Parathyroid adenoma (tissue), 2 donors: Measurements from ENCODE around the gene KCP.
A peak's percentile ranks its signal among the peaks of the same experiment; 100 is the strongest.

Experiments used
- H2AFZ ChIP-seq: fragments of 300-600 bp; sonication (generic); one replicate; pipeline ENCODE4 v1.7.0; 2017; ENCODE audit warnings: antibody characterized with exemption, mild to moderate bottlenecking
- H3K27ac ChIP-seq: fragments of 300-600 bp; sonication (generic); one replicate; pipeline ENCODE4 v1.7.0; 2017
- H3K27me3 ChIP-seq: fragments of 300-600 bp; sonication (generic); one replicate; pipeline ENCODE4 v1.7.0; 2017; ENCODE audit warnings: low read length; ENCODE audit not compliant: control insufficient read depth, insufficient read depth
- H3K36me3 ChIP-seq: fragments of 300-600 bp; sonication (generic); one replicate; pipeline ENCODE4 v1.7.0; 2017; ENCODE audit warnings: low read length; ENCODE audit not compliant: control insufficient read depth, insufficient read depth
- H3K4me1 ChIP-seq: fragments of 300-600 bp; sonication (generic); one replicate; pipeline ENCODE4 v1.7.0; 2017; ENCODE audit warnings: control low read depth
- H3K4me2 ChIP-seq: fragments of 300-600 bp; sonication (generic); one replicate; pipeline ENCODE4 v1.7.0; 2017; ENCODE audit warnings: low read length
- H3K4me3 ChIP-seq: fragments of 300-600 bp; sonication (generic); one replicate; pipeline ENCODE4 v1.7.0; 2017; ENCODE audit warnings: low read depth, low read length
- H3K79me2 ChIP-seq: fragments of 300-600 bp; sonication (generic); one replicate; pipeline ENCODE4 v1.7.0; 2017; ENCODE audit warnings: control low read depth
- H3K9ac ChIP-seq: fragments of 300-600 bp; sonication (generic); one replicate; pipeline ENCODE4 v1.7.0; 2017; ENCODE audit warnings: mild to moderate bottlenecking
- H3K9me3 ChIP-seq: fragments of 300-600 bp; sonication (generic); one replicate; pipeline ENCODE4 v1.7.0; 2017; ENCODE audit warnings: low read length; ENCODE audit not compliant: control insufficient read depth
- TF ChIP-seq, protein P1 (sequence below): fragments of 300-600 bp; sonication (generic); IDR thresholded peaks from one replicate; pipeline ENCODE4 v1.7.0; 2017; ENCODE audit warnings: antibody characterized with exemption, mild to moderate bottlenecking
- donor health status: primary hyperparathyroidism.

KCP gene

DNA sequence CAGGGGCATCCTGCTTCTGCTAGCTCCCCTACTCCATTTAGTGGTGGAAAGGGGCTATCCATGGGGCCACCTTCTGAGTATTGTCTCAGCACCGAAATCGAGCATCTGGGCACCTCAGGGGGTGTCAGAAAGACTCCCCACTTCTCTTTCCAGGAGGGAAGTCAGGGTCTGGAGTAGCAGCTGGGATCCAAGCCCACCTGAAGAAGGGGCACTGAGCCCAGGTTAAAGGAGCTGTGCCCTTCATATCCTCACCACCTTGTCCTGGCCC, 77.7 kb downstream of the KCP start:
- no peak overlapping the region for H2AFZ ChIP-seq
- H3K9ac ChIP-seq = no peak overlapping the region
- TF ChIP-seq, protein P1, sequence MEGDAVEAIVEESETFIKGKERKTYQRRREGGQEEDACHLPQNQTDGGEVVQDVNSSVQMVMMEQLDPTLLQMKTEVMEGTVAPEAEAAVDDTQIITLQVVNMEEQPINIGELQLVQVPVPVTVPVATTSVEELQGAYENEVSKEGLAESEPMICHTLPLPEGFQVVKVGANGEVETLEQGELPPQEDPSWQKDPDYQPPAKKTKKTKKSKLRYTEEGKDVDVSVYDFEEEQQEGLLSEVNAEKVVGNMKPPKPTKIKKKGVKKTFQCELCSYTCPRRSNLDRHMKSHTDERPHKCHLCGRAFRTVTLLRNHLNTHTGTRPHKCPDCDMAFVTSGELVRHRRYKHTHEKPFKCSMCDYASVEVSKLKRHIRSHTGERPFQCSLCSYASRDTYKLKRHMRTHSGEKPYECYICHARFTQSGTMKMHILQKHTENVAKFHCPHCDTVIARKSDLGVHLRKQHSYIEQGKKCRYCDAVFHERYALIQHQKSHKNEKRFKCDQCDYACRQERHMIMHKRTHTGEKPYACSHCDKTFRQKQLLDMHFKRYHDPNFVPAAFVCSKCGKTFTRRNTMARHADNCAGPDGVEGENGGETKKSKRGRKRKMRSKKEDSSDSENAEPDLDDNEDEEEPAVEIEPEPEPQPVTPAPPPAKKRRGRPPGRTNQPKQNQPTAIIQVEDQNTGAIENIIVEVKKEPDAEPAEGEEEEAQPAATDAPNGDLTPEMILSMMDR = no peak
- H3K27ac ChIP-seq = no peak overlapping the region
- H3K9me3 ChIP-seq = no peaks in the 10 kb centered on the region
- no peaks in the 10 kb centered on the region for H3K27me3 ChIP-seq
- peaks cover 14% of the 10 kb centered on the region for H3K4me1 ChIP-seq
- H3K4me3 ChIP-seq = no peak overlapping the region
- no peaks in the 10 kb centered on the region for H3K79me2 ChIP-seq
- no peak overlapping the region for H3K4me2 ChIP-seq
- no peaks in the 10 kb centered on the region for H3K36me3 ChIP-seq

DNA sequence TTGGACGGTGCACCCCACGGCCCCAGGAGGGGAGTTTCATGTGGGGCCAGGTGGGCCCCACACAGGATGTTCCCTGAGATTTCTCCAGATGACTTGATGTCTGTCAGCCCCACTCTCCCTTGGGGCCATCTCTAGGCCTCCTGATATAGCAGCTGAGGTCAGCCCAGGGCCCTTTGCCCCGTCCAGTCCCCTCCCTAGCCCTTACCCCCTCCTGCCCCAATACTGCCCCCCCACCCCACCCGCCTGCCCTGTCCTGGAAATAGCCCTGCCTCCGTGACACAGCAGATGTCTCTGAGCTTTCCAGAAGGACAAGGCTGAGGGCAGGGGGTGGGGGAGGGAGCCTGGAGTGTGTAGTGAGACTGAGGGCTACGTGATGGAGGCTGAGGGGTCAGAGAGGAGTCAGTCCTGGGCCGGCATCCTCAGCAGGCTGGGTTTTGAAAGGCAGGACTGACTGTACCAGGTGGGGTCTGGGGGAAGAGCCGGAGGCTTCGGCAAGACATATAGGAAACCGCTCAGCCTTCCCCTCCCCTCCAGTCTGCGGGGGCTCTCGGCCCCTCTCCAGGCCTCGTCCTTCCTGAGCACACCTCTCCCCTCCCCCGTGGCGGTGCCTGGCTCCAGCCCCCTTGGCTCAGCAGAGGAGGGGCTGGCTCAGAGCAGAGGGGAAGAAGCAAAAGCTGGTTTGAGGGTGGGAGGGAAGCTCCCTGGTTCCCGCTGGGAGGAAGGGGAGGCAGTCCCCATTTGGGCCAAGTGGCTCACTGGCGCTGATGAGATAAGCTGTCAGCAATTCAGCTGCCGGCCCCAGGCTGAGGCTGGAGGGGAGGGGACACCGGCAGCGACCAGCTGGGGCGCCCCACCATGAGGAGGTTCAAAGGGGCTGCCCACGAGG, 78.3 kb downstream of the KCP start:
- TF ChIP-seq, protein P1 = no peak
- no peaks in the 10 kb centered on the region for H3K36me3 ChIP-seq
- peaks cover 14% of the 10 kb centered on the region for H3K4me1 ChIP-seq
- no peak overlapping the region for H3K4me3 ChIP-seq
- H3K9ac ChIP-seq = no peak overlapping the region
- no peaks in the 10 kb centered on the region for H3K79me2 ChIP-seq
- no peak overlapping the region for H3K27ac ChIP-seq
- H3K27me3 ChIP-seq = no peaks in the 10 kb centered on the region
- H3K4me2 ChIP-seq = no peak overlapping the region
- no peak overlapping the region for H2AFZ ChIP-seq
- no peaks in the 10 kb centered on the region for H3K9me3 ChIP-seq

- H3K4me3 ChIP-seq = no peak overlapping the region
- no peaks in the 10 kb centered on the region for H3K36me3 ChIP-seq
- H3K9ac ChIP-seq = no peak overlapping the region
- H3K27me3 ChIP-seq = no peaks in the 10 kb centered on the region
- no peaks in the 10 kb centered on the region for H3K9me3 ChIP-seq
- TF ChIP-seq, protein P1 = no peak
- H3K4me2 ChIP-seq = peak overlapping the region; percentile 80
- H3K27ac ChIP-seq = no peak overlapping the region
- H3K79me2 ChIP-seq = no peaks in the 10 kb centered on the region
- H3K4me1 ChIP-seq = peaks cover 14% of the 10 kb centered on the region
- H2AFZ ChIP-seq = peak overlapping the region; percentile 50
These were observed 79.1 kb downstream of the KCP start for GRCh38 chr7:128831178-128831993.

GRCh38 chr7:128830231-128831177, 80.0 kb downstream of the KCP start, which contains the start of gene FLNC:
FLNC (plus strand) TSS chr7:128830406; CDS start chr7:128830638, 232 bp downstream.
- Histone ChIP-seq H3K36me3 (no peaks in the 10 kb centered on the region), H3K4me3 (peak within 1 kb of the TSS; percentile 47), H2AFZ (peak within 1 kb of the TSS; percentile 87), H3K4me2 (peak within 1 kb of the TSS; percentile 80), H3K9me3 (no peaks in the 10 kb centered on the region), H3K4me1 (peaks cover 14% of the 10 kb centered on the region), H3K79me2 (no peaks in the 10 kb centered on the region), H3K9ac (no peak within 1 kb of the TSS), H3K27me3 (no peaks in the 10 kb centered on the region), H3K27ac (no peak within 1 kb of the TSS)
- TF ChIP-seq, protein P1 = no peak
